Measurements from ENCODE around the gene NUP155.

DNA sequence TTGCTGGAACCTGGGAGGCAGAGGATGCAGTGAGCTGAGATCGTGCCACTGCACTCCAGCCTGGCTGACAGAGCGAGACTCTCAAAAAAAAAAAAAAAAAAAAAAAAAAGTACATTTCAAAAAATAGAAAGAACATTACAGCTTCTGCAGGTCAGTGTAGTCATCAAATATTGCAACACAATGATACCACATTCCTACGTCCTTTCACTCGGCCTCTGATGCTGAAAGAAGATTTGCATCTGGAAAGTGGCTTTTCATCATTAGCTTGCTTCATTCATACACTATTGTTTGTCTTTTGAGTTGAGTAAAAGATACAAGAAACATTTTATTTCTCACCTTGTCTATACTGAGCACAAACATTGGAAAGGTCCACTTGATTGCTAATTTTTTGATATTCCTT is 62.1 kb downstream of the NUP155 start:
- TF ChIP-seq POLR2A (IDR thresholded peaks at IDR 0.05; ENCODE audit: low read length) (no peak), GATA1 (IDR thresholded peaks at IDR 0.05; ENCODE audit: low read depth, low read length) (no peak)
